GM13976 (cell line): ENCODE data around the gene RNF186.
"Not testable (repeated sequence)": the region's sequence is repeated elsewhere in the genome, so short reads cannot be mapped to it uniquely, and the experiment has no call there.

Experiments used
- DNase-seq: peaks from one replicate; pipeline ENCODE4 v3.0.0; 2012; ENCODE audit warnings: low spot score
- CTCF ChIP-seq: IDR thresholded peaks from 2 replicates; pipeline ENCODE4 v1.5.1; 2012; ENCODE audit warnings: borderline replicate concordance, mild to moderate bottlenecking; ENCODE audit not compliant: insufficient read depth; ENCODE audit errors: extremely low read depth, missing control alignments, control extremely low read depth
- in situ Hi-C: fragments of 300-500 bp; cut with MboI; formaldehyde crosslinking; loops from one replicate; pipeline ENCODE4 v1.12.0; 2022; ENCODE audit warnings: low sequenced_read_pairs, mixed read lengths, inconsistent platforms; ENCODE audit not compliant: unreplicated experiment

Gene RNF186

GRCh38 chr1:19797827-19798226, 17.3 kb downstream of the RNF186 start:
- no peak for TF ChIP-seq CTCF
- in situ Hi-C loops: no loop called here
- no peak for DNase-seq

GRCh38 chr1:19794583-19794982, 20.5 kb downstream of the RNF186 start:
- in situ Hi-C loops: no loop called here
- DNase-seq: no peak
- TF ChIP-seq CTCF: no peak

- TF ChIP-seq CTCF: no peak
- peak; percentile 48 for DNase-seq
- in situ Hi-C loops: no loop called here
These were observed 21.6 kb downstream of the RNF186 start for GRCh38 chr1:19793360-19794046.

GRCh38 chr1:19792237-19793002, 22.7 kb downstream of the RNF186 start:
- DNase-seq: no peak
- TF ChIP-seq CTCF: no peak
- in situ Hi-C loops: no loop called here

GRCh38 chr1:19790061-19790975, 24.8 kb downstream of the RNF186 start:
- in situ Hi-C loops, DNase-seq: not testable (repeated sequence)

GRCh38 chr1:19786988-19787423, 28.1 kb downstream of the RNF186 start:
- in situ Hi-C loops: no loop called here
- TF ChIP-seq CTCF: no peak
- DNase-seq: no peak
